Chondrocyte (in vitro differentiated cells): ENCODE measurements around the gene SLC11A1. TPM values are rescaled to one million over a fixed set of nuclear protein-coding genes. Genes with fewer than 3 reads are reported as not detected.
A peak's percentile ranks its signal among the peaks of the same experiment; 100 is the strongest.

Experiments
- DNase-seq: peaks from one replicate; pipeline ENCODE4 v3.0.0; 2021; ENCODE audit warnings: mixed read lengths, low spot score
- H3K27ac Mint-ChIP-seq: one replicate; pipeline ENCODE4 v1.8.0; 2021; ENCODE audit warnings: mild to moderate bottlenecking, moderate library complexity, mixed read lengths; ENCODE audit not compliant: unreplicated experiment
- H3K27me3 Mint-ChIP-seq: 2 replicates; pipeline ENCODE4 v1.8.0; 2021; ENCODE audit warnings: low read depth, mixed read lengths
- H3K36me3 Mint-ChIP-seq: 2 replicates; pipeline ENCODE4 v1.8.0; 2021; ENCODE audit warnings: low read depth, mixed read lengths
- H3K4me1 Mint-ChIP-seq: 2 replicates; pipeline ENCODE4 v1.8.0; 2021; ENCODE audit warnings: low read depth, mild to moderate bottlenecking, mixed read lengths
- H3K4me3 Mint-ChIP-seq: one replicate; pipeline ENCODE4 v1.8.0; 2021; ENCODE audit warnings: mild to moderate bottlenecking, moderate library complexity, mixed read lengths; ENCODE audit not compliant: unreplicated experiment
- H3K9me3 Mint-ChIP-seq: 2 replicates; pipeline ENCODE4 v1.8.0; 2021; ENCODE audit warnings: low read depth, mixed read lengths
- CTCF ChIP-seq: fragments of 200-600 bp; sonication (generic); IDR thresholded peaks from 2 replicates; pipeline ENCODE4 v1.5.0; 2021; ENCODE audit warnings: antibody characterized with exemption, mild to moderate bottlenecking, moderate library complexity
- total RNA-seq: library from RNA; stranded (reverse); gene quantifications from 3 replicates; pipeline ENCODE4 v1.2.1, GENCODE V29; 2021

Gene SLC11A1
- total RNA-seq, 1 donor from 2014 or later, result 0.10 TPM

- no peaks in the 10 kb centered on the region for H3K36me3 Mint-ChIP-seq
- H3K27me3 Mint-ChIP-seq, result peaks cover 4% of the 10 kb centered on the region
- no peak overlapping the region for H3K27ac Mint-ChIP-seq
- H3K4me3 Mint-ChIP-seq, result no peak overlapping the region
- H3K9me3 Mint-ChIP-seq, result no peaks in the 10 kb centered on the region
- TF ChIP-seq CTCF, result no peak
- DNase-seq, result peak; percentile 80
- no peaks in the 10 kb centered on the region for H3K4me1 Mint-ChIP-seq
These were observed 46.9 kb downstream of the SLC11A1 start for GRCh38 chr2:218428846-218429558.

GRCh38 chr2:218429911-218430692, 48.0 kb downstream of the SLC11A1 start:
- no peaks in the 10 kb centered on the region for H3K36me3 Mint-ChIP-seq
- H3K4me3 Mint-ChIP-seq, result no peak overlapping the region
- H3K9me3 Mint-ChIP-seq, result no peaks in the 10 kb centered on the region
- peaks cover 6% of the 10 kb centered on the region for H3K27me3 Mint-ChIP-seq
- no peak overlapping the region for H3K27ac Mint-ChIP-seq
- H3K4me1 Mint-ChIP-seq, result no peaks in the 10 kb centered on the region
- peak; percentile 52 for DNase-seq
- TF ChIP-seq CTCF, result no peak

GRCh38 chr2:218430721-218431120, 48.6 kb downstream of the SLC11A1 start:
- peak; percentile 81 for DNase-seq
- Mint-ChIP-seq H3K27me3 (peaks cover 6% of the 10 kb centered on the region), H3K36me3 (no peaks in the 10 kb centered on the region), H3K4me1 (no peaks in the 10 kb centered on the region), H3K4me3 (no peak overlapping the region), H3K9me3 (no peaks in the 10 kb centered on the region), H3K27ac (no peak overlapping the region)
- no peak for TF ChIP-seq CTCF

- Mint-ChIP-seq H3K4me1 (no peaks in the 10 kb centered on the region), H3K4me3 (no peak overlapping the region), H3K36me3 (no peaks in the 10 kb centered on the region), H3K27ac (no peak overlapping the region), H3K27me3 (peaks cover 6% of the 10 kb centered on the region), H3K9me3 (no peaks in the 10 kb centered on the region)
- TF ChIP-seq CTCF, result no peak
- peak; percentile 49 for DNase-seq
These were observed 49.8 kb downstream of the SLC11A1 start for GRCh38 chr2:218431878-218432277.

- H3K9me3 Mint-ChIP-seq, result no peaks in the 10 kb centered on the region
- no peak overlapping the region for H3K4me3 Mint-ChIP-seq
- H3K4me1 Mint-ChIP-seq, result no peaks in the 10 kb centered on the region
- peaks cover 6% of the 10 kb centered on the region for H3K27me3 Mint-ChIP-seq
- no peaks in the 10 kb centered on the region for H3K36me3 Mint-ChIP-seq
- TF ChIP-seq CTCF, result no peak
- peak; percentile 38 for DNase-seq
- no peak overlapping the region for H3K27ac Mint-ChIP-seq
These were observed 50.7 kb downstream of the SLC11A1 start for GRCh38 chr2:218432676-218433365.
